Ishikawa (cell line): ENCODE measurements around the gene LAP3.

ENCODE experiments used
- CEBPB ChIP-seq: IDR thresholded peaks from 2 replicates; pipeline ENCODE4 v1.6.1; 2012
- EGR1 ChIP-seq: IDR thresholded peaks from 2 replicates; pipeline ENCODE4 v1.6.1; 2012
- EP300 ChIP-seq: IDR thresholded peaks from 2 replicates; pipeline ENCODE4 v1.6.1; 2012; ENCODE audit warnings: borderline replicate concordance
- RAD21 ChIP-seq: IDR thresholded peaks from 2 replicates; pipeline ENCODE4 v1.6.1; 2012; ENCODE audit warnings: low read depth
- TAF1 ChIP-seq: IDR thresholded peaks from 2 replicates; pipeline ENCODE4 v1.6.1; 2012; ENCODE audit warnings: low read depth, mild to moderate bottlenecking
- TEAD4 ChIP-seq: IDR thresholded peaks from 2 replicates; pipeline ENCODE4 v1.6.1; 2012
- ZBTB7A ChIP-seq: IDR thresholded peaks from 2 replicates; pipeline ENCODE4 v1.6.1; 2012; ENCODE audit warnings: low read depth
- TF ChIP-seq, protein P1 (sequence below): IDR thresholded peaks from 2 replicates; pipeline ENCODE4 v1.6.1; 2012
- TF ChIP-seq, protein P2 (sequence below): IDR thresholded peaks from 2 replicates; pipeline ENCODE4 v1.6.1; 2012; ENCODE audit warnings: low read depth, mild to moderate bottlenecking

DNA sequence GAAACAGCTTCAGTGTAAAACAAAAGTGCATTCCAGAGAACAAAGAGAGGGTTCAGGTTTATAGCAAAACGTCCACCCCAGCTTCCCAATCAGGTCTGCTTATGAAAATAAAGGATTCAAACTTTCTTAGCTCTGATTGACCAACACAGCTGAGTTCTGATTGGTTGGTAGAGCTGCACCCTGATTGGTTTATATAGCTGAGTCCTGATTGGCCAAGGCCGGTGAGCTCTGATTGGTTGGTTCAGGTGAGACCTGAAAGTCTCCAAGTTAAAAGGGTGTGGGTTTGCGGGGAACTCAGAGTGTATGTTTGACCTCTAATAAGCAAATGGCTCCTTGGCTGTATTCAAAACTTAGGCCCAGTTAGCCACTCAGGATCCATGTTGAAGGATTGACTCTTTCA lies 41.1 kb upstream of the LAP3 start:
- no peak for TF ChIP-seq CEBPB
- no peak for TF ChIP-seq ZBTB7A
- TF ChIP-seq, protein P1, sequence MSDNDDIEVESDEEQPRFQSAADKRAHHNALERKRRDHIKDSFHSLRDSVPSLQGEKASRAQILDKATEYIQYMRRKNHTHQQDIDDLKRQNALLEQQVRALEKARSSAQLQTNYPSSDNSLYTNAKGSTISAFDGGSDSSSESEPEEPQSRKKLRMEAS, result no peak
- no peak for TF ChIP-seq RAD21
- TF ChIP-seq EGR1, result no peak
- TF ChIP-seq, protein P2, sequence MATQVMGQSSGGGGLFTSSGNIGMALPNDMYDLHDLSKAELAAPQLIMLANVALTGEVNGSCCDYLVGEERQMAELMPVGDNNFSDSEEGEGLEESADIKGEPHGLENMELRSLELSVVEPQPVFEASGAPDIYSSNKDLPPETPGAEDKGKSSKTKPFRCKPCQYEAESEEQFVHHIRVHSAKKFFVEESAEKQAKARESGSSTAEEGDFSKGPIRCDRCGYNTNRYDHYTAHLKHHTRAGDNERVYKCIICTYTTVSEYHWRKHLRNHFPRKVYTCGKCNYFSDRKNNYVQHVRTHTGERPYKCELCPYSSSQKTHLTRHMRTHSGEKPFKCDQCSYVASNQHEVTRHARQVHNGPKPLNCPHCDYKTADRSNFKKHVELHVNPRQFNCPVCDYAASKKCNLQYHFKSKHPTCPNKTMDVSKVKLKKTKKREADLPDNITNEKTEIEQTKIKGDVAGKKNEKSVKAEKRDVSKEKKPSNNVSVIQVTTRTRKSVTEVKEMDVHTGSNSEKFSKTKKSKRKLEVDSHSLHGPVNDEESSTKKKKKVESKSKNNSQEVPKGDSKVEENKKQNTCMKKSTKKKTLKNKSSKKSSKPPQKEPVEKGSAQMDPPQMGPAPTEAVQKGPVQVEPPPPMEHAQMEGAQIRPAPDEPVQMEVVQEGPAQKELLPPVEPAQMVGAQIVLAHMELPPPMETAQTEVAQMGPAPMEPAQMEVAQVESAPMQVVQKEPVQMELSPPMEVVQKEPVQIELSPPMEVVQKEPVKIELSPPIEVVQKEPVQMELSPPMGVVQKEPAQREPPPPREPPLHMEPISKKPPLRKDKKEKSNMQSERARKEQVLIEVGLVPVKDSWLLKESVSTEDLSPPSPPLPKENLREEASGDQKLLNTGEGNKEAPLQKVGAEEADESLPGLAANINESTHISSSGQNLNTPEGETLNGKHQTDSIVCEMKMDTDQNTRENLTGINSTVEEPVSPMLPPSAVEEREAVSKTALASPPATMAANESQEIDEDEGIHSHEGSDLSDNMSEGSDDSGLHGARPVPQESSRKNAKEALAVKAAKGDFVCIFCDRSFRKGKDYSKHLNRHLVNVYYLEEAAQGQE, result no peak
- TF ChIP-seq EP300, result no peak
- no peak for TF ChIP-seq TAF1
- no peak for TF ChIP-seq TEAD4
